Lower lobe of right lung (tissue), 2 donors: ENCODE data around the gene MEN1. TPM values are rescaled to one million over a fixed set of nuclear protein-coding genes. Genes with fewer than 3 reads are reported as not detected.

Experiments
- ATAC-seq, 2 donors: fragments of 200-7000 bp; cut with Tn5 transposase; one replicate each; pipeline ENCODE4 v1.9.1; 2020 to 2022; ENCODE audit warnings: mild to moderate bottlenecking in 2 of 2, moderate library complexity in 2 of 2
- DNase-seq: peaks from one replicate; pipeline ENCODE4 v3.0.0-alpha.2; 2020
- H3K27ac ChIP-seq: fragments of 200-600 bp; one replicate; pipeline ENCODE4 v1.8.0; 2022
- H3K27me3 ChIP-seq: fragments of 200-600 bp; one replicate; pipeline ENCODE4 v1.8.0; 2022; ENCODE audit warnings: low read depth
- H3K36me3 ChIP-seq: fragments of 200-600 bp; one replicate; pipeline ENCODE4 v1.8.0; 2022; ENCODE audit warnings: mild to moderate bottlenecking
- H3K4me1 ChIP-seq: fragments of 200-600 bp; one replicate; pipeline ENCODE4 v1.8.0; 2022
- H3K4me3 ChIP-seq: fragments of 200-600 bp; one replicate; pipeline ENCODE4 v1.8.0; 2022; ENCODE audit warnings: mild to moderate bottlenecking
- H3K9me3 ChIP-seq: fragments of 200-600 bp; one replicate; pipeline ENCODE4 v1.8.0; 2022
- intact Hi-C: fragments of 100-400 bp; cut with DNase I; formaldehyde crosslinking; loops from one replicate; pipeline ENCODE4 v1.11.0; 2022
- total RNA-seq: library from RNA; stranded (reverse); fragmentation: NEBNext Ultra II Directional; extraction: Animal tissue kit (Norgen Biotek cat#: 25700); gene quantifications from one replicate; pipeline ENCODE4 v1.2.1, GENCODE V29; 2021
- TF ChIP-seq, protein P1 (sequence below): fragments of 200-600 bp; IDR thresholded peaks from one replicate; pipeline ENCODE4 v1.8.0; 2022; ENCODE audit warnings: antibody characterized with exemption, mild to moderate bottlenecking
- donor health status: DM: no; HTN: yes; CAD: no; lungs with severe emphysema.

Gene MEN1
- total RNA-seq, 1 donor from 2014 or later = 22.7 TPM

DNA sequence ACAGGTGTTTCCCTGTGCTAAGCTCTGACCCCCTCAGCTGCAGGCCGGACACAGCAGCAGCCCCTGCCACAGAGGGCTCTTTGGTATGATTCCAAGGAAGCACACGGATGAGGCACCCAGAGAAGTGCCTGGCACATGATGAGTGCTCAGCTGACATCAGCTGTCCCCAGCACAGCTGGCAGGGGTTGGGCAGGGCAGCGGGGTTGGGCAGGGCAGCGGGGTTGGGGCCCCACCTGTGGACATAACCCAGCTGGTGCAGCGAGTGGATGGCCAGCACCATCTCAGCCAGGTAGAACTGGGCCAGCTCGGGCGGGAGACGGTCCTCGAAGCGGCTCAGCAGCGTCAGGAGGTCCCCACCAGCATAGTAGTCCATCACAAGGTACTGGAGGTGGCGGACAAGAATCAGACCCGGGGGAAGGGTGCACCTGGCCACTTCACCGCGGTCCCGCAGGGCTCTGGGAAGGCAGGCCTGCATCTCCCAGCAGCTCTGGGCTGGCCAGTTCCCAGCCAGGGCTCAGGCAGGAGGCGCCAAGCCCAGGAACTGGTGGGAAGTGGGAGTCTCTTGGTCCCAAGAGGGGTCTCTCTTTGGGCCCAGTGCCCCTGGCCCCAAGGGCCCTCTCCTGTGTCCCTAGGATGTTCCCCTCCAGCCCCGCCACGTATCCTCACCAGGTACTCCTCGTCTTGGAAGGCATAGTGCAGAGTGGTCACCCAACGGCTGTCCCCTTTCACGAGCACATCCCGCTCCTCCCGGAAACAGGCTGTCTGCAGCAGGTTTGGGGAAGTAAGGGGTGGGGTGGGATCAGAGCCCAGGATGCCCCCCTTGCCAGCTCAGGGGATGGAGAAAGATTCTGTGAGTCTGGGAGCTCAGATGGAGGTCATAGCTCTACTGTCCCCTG lies 29.8 kb upstream of the MEN1 start:
- no peak overlapping the region for H3K4me3 ChIP-seq

DNA sequence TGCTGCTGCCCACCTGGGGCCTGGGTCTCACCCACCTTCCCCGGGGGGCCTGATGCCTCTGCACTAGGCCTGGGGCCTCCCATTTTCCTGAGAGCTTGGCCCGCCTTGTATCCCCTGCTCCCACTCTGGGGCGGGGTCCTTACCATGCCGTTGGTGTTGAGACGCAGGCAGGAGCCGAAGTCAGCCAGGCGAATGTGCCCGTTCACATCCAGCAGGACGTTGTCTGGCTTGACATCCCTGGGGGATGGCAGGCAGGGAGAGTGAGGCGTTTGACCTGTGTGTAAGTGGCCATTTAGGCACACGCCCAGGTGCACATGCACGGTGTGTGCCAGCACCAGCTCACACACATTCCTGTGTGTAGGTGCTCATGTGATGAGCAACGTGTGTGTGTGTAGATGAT lies 29.0 kb upstream of the MEN1 start:
- Histone ChIP-seq H3K27me3 (no peaks in the 10 kb centered on the region), H3K36me3 (peaks cover 27% of the 10 kb centered on the region), H3K9me3 (no peaks in the 10 kb centered on the region), H3K27ac (no peak overlapping the region), H3K4me3 (no peak overlapping the region), H3K4me1 (peaks cover 14% of the 10 kb centered on the region)
- no peak for ATAC-seq
- no peak for DNase-seq
- intact Hi-C loops = no loop called here
- TF ChIP-seq, protein P1, sequence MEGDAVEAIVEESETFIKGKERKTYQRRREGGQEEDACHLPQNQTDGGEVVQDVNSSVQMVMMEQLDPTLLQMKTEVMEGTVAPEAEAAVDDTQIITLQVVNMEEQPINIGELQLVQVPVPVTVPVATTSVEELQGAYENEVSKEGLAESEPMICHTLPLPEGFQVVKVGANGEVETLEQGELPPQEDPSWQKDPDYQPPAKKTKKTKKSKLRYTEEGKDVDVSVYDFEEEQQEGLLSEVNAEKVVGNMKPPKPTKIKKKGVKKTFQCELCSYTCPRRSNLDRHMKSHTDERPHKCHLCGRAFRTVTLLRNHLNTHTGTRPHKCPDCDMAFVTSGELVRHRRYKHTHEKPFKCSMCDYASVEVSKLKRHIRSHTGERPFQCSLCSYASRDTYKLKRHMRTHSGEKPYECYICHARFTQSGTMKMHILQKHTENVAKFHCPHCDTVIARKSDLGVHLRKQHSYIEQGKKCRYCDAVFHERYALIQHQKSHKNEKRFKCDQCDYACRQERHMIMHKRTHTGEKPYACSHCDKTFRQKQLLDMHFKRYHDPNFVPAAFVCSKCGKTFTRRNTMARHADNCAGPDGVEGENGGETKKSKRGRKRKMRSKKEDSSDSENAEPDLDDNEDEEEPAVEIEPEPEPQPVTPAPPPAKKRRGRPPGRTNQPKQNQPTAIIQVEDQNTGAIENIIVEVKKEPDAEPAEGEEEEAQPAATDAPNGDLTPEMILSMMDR = no peak

More for the DNA sequence above, 29.8 kb upstream of the MEN1 start:
- intact Hi-C loops = no loop called here
- TF ChIP-seq, protein P1 = no peak
- H3K4me1 ChIP-seq = peaks cover 19% of the 10 kb centered on the region
- no peaks in the 10 kb centered on the region for H3K27me3 ChIP-seq
- no peak for DNase-seq
- H3K9me3 ChIP-seq = no peaks in the 10 kb centered on the region
- ATAC-seq = no peak
- H3K36me3 ChIP-seq = peaks cover 22% of the 10 kb centered on the region
- H3K27ac ChIP-seq = no peak overlapping the region

DNA sequence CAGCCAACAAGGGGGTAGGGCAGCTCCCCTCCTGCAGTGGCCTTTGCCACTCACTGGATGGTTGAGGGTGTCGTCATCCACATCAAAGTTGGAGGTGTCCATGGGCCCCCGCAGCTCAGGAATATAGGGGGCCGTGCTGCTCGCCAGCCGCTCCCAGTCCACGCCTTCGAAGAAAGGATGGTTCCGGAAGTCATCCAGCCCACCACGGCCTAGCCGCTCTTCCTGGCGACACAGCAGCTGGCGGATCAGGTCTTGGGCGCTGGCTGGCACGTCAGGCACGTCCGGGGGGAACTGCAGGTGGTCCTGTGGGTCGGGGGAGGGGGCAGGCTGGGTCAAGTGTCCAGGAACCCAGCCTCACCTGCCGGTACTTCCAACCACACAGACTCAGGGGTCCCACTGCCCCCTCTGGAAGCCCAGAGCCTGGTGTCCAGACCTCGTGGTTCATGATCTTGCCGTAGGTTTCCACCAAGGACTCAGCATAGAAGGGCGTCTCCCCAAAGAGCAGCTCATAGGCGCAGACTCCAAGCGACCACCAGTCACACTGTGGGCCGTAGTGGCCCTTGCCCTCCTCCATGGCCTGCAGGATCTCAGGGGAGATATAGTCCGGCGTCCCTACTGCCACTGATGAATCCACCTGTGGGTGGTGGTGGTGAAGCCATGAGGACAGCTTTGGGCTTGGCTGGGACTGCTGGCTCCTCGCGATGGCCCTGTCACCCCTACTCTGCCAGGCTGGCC lies 28.4 kb upstream of the MEN1 start:
- DNase-seq (no peak), ATAC-seq (no peak)
- H3K4me3 ChIP-seq = no peak overlapping the region
- peaks cover 33% of the 10 kb centered on the region for H3K36me3 ChIP-seq
- intact Hi-C loops = no loop called here
- H3K27ac ChIP-seq = no peak overlapping the region
- H3K9me3 ChIP-seq = no peaks in the 10 kb centered on the region
- H3K4me1 ChIP-seq = peaks cover 9% of the 10 kb centered on the region
- H3K27me3 ChIP-seq = no peaks in the 10 kb centered on the region
- TF ChIP-seq, protein P1 = no peak

DNA sequence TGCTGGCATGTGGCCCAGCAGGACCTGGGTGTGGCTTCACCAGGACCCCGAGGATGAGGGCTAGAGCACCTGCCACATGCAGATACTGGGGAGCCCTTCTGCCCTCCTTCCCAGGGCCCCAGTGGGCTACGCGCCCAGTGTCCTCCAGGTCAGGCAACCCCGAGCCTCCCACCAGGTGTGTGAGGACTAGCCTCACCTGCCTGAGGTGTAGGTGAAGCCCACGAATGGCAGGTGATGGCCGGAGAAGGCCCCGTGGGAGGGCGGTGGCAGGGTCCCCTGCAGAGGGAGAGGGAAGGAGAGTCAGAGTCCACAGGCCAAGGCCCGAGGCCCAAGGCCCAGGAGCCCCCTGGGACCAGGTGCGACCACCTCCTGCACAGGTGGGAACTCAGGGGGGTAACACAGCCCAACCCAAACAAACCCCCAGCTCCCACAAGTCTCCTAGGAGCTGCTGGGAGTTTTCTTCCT lies 27.6 kb upstream of the MEN1 start:
- Histone ChIP-seq H3K36me3 (peaks cover 41% of the 10 kb centered on the region), H3K27me3 (no peaks in the 10 kb centered on the region), H3K4me3 (no peak overlapping the region), H3K27ac (no peak overlapping the region), H3K4me1 (peaks cover 6% of the 10 kb centered on the region), H3K9me3 (no peaks in the 10 kb centered on the region)
- no peak for ATAC-seq
- intact Hi-C loops = no loop called here
- TF ChIP-seq, protein P1 = no peak
- DNase-seq = no peak

DNA sequence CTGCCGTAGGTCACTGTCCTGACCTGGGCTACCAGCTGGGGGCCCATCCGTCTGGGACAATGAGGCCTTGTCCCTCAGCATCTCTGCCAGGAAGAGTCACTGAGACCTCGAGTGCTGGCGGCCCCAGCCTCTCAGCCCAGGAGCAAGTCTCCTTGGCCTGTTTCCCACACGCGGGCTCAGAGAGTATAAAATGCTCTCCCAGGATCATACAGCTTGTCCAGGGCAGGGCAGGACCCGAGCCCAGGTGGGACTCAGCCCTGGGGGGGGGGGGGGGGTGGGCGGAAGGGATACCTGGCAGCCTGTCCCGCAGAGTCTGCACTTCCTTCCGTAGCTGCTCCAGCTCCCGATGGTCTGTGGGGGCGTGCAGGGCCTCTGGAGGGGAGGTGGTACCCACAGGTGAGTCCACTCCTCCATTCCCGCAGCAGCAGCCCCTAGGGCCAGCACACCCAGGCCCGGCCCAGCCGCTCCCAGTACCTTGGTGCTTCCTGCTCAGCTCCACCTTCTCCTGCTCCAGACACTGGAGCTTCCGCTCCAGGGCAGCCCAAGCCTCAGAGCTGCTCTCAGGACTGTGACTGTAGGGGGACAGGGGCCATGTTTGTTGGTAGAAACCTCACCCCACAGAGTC lies 26.2 kb upstream of the MEN1 start:
- Histone ChIP-seq H3K27me3 (no peaks in the 10 kb centered on the region), H3K36me3 (peaks cover 47% of the 10 kb centered on the region), H3K27ac (no peak overlapping the region), H3K9me3 (no peaks in the 10 kb centered on the region), H3K4me3 (no peak overlapping the region), H3K4me1 (no peaks in the 10 kb centered on the region)
- TF ChIP-seq, protein P1 = no peak
- intact Hi-C loops = no loop called here
- ATAC-seq (no peak), DNase-seq (no peak)
